Gastroesophageal sphincter (tissue), 4 donors: ENCODE results near the gene HEMK1. TPM values are rescaled to one million over a fixed set of nuclear protein-coding genes. Genes with fewer than 3 reads are reported as not detected.

Source experiments
- ATAC-seq: fragments of 150-250 bp; one replicate; pipeline ENCODE4 v1.9.1; 2016; ENCODE audit warnings: mild to moderate bottlenecking, moderate library complexity
- H3K27ac ChIP-seq, 4 donors: fragments of 200-600 bp; sonication (generic) in 3 of 4; 1 replicate in 3 of 4; 2 replicates in 1 of 4; pipeline ENCODE4 v1.5.1; 2016 to 2019
- H3K27me3 ChIP-seq: fragments of 200-600 bp; sonication (generic); one replicate; pipeline ENCODE4 v1.5.1; 2019
- H3K36me3 ChIP-seq, 2 donors: fragments of 200-600 bp; sonication (generic); one replicate each; pipeline ENCODE4 v1.5.1; 2019; ENCODE audit warnings: control low read depth in 1 of 2
- H3K4me1 ChIP-seq, 3 donors: fragments of 200-600 bp; sonication (generic); 1 replicate in 2 of 3; 2 replicates in 1 of 3; pipeline ENCODE4 v1.5.1; 2016 to 2019; ENCODE audit warnings: control low read depth in 2 of 3
- H3K4me3 ChIP-seq, 2 donors: fragments of 200-600 bp; sonication (generic); one replicate each; pipeline ENCODE4 v1.5.1; 2019; ENCODE audit warnings: mild to moderate bottlenecking in 1 of 2, moderate library complexity in 1 of 2
- H3K9me3 ChIP-seq, 3 donors: fragments of 200-600 bp; sonication (generic); one replicate each; pipeline ENCODE4 v1.5.1; 2017 to 2019; ENCODE audit warnings: control low read depth in 2 of 3
- EP300 ChIP-seq: sonication (generic); formaldehyde crosslinking; IDR thresholded peaks from one replicate; pipeline ENCODE4 v1.6.1; 2017; ENCODE audit warnings: antibody characterized with exemption, mild to moderate bottlenecking
- POLR2A ChIP-seq, 2 donors: fragments of 450-650 bp; IDR thresholded peaks; one replicate each; pipeline ENCODE4 v1.6.1; 2017; ENCODE audit warnings: antibody characterized with exemption in 2 of 2, mild to moderate bottlenecking in 2 of 2, moderate library complexity in 1 of 2
- POLR2AphosphoS5 ChIP-seq: sonication (generic); formaldehyde crosslinking; IDR thresholded peaks from one replicate; pipeline ENCODE4 v1.6.1; 2017; ENCODE audit warnings: antibody characterized with exemption
- WGBS, 2 donors: methylation state at CpG; one replicate each; pipeline ENCODE4 v1.1.5; 2018; ENCODE audit warnings: low coverage in 1 of 2; 5-methylcytosine and 5-hydroxymethylcytosine counted together
- total RNA-seq, 4 donors: library from RNA; depleted of rRNA; stranded (reverse); fragments of >200 nt; gene quantifications; one replicate each; pipeline ENCODE4 v1.1.0, GENCODE V29; 2016
- TF ChIP-seq, protein P1 (sequence below), 4 experiments: fragments of 200-600 bp in 2 of 4; fragments of 450-650 bp in 2 of 4; sonication (generic) in 1 of 4; IDR thresholded peaks; one replicate each; pipeline ENCODE4 v1.5.1; 2017 to 2019; ENCODE audit warnings: antibody characterized with exemption in 4 of 4, mild to moderate bottlenecking in 2 of 4, moderate library complexity in 2 of 4

Gene HEMK1
- total RNA-seq, 4 donors from 2014 or later, result 6.4 to 11.7 (median 11.4) TPM

DNA sequence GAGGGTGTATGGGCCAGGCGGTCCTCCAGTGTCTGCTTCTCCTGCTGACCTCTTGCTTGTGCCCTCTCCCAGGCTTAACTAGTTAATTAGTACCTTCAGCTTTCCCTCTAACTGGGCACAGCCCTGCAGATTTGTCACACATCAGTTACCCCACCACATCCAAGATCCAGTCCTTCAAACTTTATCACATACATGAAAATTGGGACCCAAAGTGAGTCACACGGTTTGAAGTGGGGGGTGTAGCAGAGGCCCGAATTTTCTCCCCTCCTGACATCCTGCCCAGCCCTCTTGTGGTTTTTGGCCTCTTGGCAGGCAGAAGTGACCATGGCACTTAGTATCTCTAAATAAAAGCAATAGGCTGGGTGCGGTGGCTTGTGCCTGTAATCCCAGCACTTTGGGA, 51.5 kb downstream of the HEMK1 start:
- H3K4me1 ChIP-seq, result peaks cover 0 to 80% (median 8%) of the 10 kb centered on the region in 3 donors
- H3K4me3 ChIP-seq, result no peak overlapping the region
- H3K9me3 ChIP-seq, result no peaks in the 10 kb centered on the region
- TF ChIP-seq, protein P1, sequence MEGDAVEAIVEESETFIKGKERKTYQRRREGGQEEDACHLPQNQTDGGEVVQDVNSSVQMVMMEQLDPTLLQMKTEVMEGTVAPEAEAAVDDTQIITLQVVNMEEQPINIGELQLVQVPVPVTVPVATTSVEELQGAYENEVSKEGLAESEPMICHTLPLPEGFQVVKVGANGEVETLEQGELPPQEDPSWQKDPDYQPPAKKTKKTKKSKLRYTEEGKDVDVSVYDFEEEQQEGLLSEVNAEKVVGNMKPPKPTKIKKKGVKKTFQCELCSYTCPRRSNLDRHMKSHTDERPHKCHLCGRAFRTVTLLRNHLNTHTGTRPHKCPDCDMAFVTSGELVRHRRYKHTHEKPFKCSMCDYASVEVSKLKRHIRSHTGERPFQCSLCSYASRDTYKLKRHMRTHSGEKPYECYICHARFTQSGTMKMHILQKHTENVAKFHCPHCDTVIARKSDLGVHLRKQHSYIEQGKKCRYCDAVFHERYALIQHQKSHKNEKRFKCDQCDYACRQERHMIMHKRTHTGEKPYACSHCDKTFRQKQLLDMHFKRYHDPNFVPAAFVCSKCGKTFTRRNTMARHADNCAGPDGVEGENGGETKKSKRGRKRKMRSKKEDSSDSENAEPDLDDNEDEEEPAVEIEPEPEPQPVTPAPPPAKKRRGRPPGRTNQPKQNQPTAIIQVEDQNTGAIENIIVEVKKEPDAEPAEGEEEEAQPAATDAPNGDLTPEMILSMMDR (IDR thresholded peaks at IDR 0.05), result no peak
- TF ChIP-seq POLR2A (IDR thresholded peaks at IDR 0.05) (no peak), EP300 (no peak), POLR2AphosphoS5 (no peak)
- peak overlapping the region in 1 of 4 donors; percentile 38 for H3K27ac ChIP-seq
- no peaks in the 10 kb centered on the region for H3K27me3 ChIP-seq
- ATAC-seq, result no peak
- H3K36me3 ChIP-seq, result peaks cover 0 to 12% of the 10 kb centered on the region in 2 donors
- 67% methylated on average over 3 of the region's 4 CpGs for WGBS, 2 donors

DNA sequence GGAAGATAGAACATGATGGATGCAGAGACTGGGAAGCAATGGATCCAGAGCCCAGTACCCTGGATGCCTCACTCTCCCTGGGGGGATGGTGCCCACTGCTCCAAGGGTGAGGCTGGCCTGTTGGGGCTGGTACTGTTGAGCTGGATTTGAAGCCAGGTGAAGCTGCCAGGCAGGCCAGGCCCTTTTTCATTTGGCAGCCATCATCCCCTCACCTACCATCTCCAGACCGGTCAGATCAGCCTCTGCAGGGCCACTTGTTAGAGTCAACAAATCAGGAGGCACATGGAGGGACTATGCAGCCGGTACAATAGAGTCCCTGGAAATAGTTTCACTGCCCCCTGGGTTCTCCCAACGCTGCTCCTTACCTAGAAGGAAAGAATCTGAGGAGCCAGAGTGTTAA, 53.6 kb downstream of the HEMK1 start:
- WGBS, 2 donors, result 78% methylated on average over 3 of the region's 3 CpGs; no CpG with 5 or more reads in 1 of the 2 donors
- H3K27me3 ChIP-seq, result no peaks in the 10 kb centered on the region
- no peak overlapping the region for H3K4me3 ChIP-seq
- H3K4me1 ChIP-seq, result peaks cover 0 to 83% (median 5%) of the 10 kb centered on the region in 3 donors
- ATAC-seq, result no peak
- H3K27ac ChIP-seq, result no peak overlapping the region
- TF ChIP-seq, protein P1 (IDR thresholded peaks at IDR 0.05), result no peak
- no peak for TF ChIP-seq EP300
- no peak for TF ChIP-seq POLR2A (IDR thresholded peaks at IDR 0.05)
- TF ChIP-seq POLR2AphosphoS5, result no peak
- peaks cover 0 to 15% of the 10 kb centered on the region in 2 donors for H3K36me3 ChIP-seq
- no peaks in the 10 kb centered on the region for H3K9me3 ChIP-seq

DNA sequence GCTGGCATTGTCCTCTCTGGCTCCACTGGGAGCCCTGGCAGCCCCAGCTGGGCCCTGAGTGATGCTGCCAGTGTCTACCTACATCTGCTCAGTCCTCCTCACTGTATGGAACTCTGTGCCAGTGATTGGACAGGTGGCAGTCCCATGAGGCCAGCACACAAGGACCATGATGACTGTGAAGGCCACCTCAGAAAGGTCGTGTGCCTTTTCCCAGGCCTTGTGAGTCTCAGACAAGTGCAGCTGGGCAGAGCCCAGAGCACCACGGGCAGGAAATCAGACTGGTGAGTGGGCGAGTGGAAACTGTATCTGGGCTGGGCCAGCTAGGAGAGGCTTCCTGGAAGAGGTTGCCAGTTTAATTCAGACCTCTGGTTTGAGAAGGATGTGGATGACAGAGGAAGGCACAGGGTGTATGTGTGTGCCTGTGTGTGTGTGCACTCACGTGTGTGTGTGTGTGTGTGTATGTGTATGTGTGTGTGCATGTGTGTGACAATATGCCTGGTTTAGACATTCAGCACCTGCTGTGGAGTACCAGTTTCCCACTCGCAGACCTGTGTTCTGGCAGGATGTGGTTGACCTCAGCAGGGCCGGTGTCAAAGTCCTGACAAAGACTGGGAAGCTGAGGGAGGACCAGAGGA, 54.6 kb downstream of the HEMK1 start:
- no peak for TF ChIP-seq EP300
- TF ChIP-seq, protein P1 (IDR thresholded peaks at IDR 0.05), result no peak
- TF ChIP-seq POLR2AphosphoS5, result no peak
- no peak for TF ChIP-seq POLR2A (IDR thresholded peaks at IDR 0.05)
- ATAC-seq, result no peak
- no peaks in the 10 kb centered on the region for H3K9me3 ChIP-seq
- H3K27ac ChIP-seq, result no peak overlapping the region
- no peaks in the 10 kb centered on the region for H3K27me3 ChIP-seq
- no peak overlapping the region for H3K4me3 ChIP-seq
- peaks cover 0 to 15% of the 10 kb centered on the region in 2 donors for H3K36me3 ChIP-seq
- H3K4me1 ChIP-seq, result peaks cover 0 to 79% (median 0%) of the 10 kb centered on the region in 3 donors
- 88% methylated on average over 2 of the region's 6 CpGs; no CpG with 5 or more reads in 1 of the 2 donors for WGBS, 2 donors

DNA sequence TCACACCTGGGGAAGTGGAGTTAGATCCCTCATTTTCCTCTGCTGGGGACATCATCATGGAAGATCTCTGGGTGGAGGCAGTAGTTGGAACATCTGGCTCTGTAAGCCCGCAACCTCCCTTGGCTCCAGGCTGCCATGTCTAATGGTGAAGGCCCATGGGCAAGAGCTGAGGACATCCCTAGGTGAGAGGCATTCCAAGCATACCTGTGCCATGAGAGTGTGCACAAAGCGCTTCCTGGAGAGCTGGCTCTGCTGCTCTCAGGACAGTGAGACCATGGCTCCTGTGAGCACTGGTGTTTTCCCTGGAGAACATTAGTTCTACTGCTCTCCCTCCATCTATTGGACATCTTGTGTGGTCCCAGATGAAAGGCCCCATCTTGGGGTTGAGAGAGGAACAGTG, 55.3 kb downstream of the HEMK1 start:
- TF ChIP-seq POLR2AphosphoS5 (no peak), EP300 (no peak), POLR2A (IDR thresholded peaks at IDR 0.05) (no peak)
- TF ChIP-seq, protein P1 (IDR thresholded peaks at IDR 0.05), result no peak
- ATAC-seq, result no peak
- H3K27ac ChIP-seq, result no peak overlapping the region
- no peak overlapping the region for H3K4me3 ChIP-seq
- H3K27me3 ChIP-seq, result no peaks in the 10 kb centered on the region
- 80% methylated on average over 1 of the region's 2 CpGs; no CpG with 5 or more reads in 1 of the 2 donors for WGBS, 2 donors
- H3K36me3 ChIP-seq, result peaks cover 0 to 15% of the 10 kb centered on the region in 2 donors
- no peaks in the 10 kb centered on the region for H3K9me3 ChIP-seq
- H3K4me1 ChIP-seq, result peaks cover 0 to 72% (median 0%) of the 10 kb centered on the region in 3 donors
